A549 treated with ZK216348 at 1 μM for 4 hours (cell line): ENCODE data around the gene PLCB3. TPM values are rescaled to one million over a fixed set of nuclear protein-coding genes. Genes with fewer than 3 reads are reported as not detected.

Experiments used
- total RNA-seq: library from RNA; stranded (reverse); fragments of 200-300 nt; extraction: Qiagen RNA extraction; gene quantifications from 5 replicates; pipeline ENCODE4 v1.2.3, GENCODE V29; 2022; ENCODE audit warnings: low read depth

The PLCB3 gene
- total RNA-seq, result 13.3 to 27.3 TPM (median 21.8 TPM) in 5 replicates

DNA sequence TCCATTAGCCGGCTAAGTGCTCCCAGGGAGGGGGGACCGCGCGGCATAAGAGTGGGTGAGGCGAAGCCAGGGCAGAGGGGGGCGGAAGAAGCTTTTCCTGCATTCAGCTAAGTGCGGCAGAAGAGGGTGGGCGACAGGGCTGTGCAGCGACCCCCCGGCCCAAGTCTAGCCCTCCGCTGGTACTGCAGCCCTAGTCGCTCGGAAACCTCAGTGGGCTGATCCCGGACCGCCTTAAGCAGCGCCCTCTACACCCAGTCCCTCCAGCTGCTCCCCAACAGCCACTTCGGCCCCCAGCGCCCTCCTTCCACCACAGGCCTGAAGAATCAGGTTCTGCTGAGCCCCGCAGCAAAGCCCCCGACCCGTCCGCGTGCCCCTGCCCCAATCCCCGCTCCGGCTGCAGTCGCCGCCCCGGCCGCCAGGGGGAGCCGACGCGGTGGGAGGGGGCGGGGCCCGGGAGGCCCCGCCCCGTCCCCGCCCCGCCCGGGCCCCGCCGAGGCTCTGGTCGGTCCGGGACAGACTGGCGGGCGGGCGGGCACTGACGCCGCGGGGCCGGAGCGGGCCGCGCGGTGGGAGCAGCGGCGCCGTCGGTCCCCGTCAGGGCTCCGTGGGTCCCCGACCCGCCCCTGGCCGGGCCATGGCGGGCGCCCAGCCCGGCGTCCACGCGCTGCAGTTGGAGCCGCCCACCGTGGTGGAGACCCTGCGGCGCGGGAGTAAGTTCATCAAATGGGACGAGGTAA is at the start of gene PLCB3:
PLCB3 (plus strand) TSS at position 515 of the 737 bp plus-strand sequence; CDS start at position 635, 120 bp downstream.

DNA sequence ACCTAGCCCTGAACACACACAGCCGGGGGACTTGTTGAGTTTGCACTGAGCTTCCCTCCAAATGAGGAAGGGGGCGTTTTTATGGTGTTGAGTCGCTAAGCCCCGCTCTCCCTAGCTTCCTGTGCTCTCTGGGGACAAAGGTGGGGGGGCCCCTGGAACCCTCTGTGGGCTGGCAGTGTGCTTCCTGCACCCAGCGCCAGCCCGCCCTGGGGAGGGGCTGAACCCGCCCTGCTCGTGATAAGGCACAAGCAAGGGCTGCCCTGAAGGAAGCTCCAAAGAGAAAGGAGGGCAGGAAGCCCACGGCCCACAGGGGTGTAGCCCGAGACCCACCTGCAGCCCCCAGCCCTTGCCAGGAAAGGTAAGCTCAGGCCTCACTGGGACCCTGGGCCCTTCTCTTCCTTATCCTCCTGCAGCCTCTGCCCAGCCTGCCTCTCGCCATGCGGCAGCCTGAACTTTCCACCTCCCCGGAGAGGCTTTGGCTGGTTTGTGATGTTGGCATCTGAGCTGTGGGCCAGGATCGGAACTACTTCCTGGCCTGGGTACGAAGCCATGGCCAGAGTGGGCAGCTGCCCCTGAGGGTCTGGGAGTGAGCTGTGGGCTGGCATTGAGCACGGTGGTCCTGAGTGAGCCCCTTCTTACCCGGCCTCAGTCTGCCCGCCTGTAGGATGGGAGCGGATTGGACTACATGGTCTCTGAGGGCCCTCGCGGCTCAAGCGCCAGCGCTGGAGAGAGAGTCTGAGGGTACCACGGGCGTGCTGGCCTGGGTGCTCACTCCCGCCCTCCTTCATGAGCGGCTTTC is 44.7 kb upstream of the PLCB3 start, which contains the start of gene FERMT3:
FERMT3 (plus strand) TSS at position 265 of the 799 bp plus-strand sequence. CDS start 644 bp downstream, outside the sequence.

DNA sequence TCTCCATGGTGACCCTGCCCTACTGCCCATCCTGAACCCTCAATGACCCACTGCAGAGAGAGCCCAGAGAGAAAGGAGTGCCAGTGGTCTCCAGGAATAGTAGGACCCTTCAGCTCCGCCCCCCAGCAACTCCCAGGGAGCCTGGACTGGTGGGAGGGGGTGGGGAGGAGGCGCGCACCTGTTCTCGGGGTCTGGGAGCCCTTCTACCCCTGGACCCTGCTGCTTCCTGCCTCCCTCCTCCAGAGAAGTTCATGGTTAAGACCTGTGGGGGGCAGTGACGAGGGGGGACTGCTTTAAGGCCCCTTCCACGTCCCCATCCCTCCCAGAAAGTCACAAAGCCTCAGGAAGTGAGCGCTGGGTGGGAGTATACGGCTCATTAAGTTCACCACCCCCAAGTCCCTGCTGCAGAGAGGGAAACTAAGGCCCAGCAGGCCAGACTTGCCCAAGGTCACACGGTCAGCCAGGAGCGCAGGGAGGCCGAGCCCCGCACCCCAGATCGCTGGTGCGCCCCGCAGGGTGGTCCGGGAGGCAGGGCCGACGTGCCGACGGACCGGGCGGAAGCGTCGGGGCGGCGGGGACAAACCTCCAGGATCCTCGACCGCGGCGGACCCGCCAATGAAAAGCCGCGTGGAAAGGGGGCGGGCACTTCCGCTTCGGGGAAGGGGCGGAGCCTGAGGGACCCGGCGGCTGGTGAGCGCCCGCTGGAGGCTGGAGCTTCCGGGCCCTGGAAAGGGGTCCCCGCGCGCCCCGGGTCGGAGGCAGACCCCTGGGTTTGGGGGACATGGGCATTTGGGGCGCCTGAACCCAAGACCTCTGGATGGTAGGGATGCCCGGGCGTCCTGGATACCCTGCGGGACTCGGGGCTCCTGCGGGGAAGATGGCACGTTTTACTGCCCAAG is 25.5 kb upstream of the PLCB3 start, which contains the start of the genes NUDT22 and TRPT1:
NUDT22 (plus strand) TSS at position 667 of the 899 bp plus-strand sequence. CDS start 379 bp downstream, outside the sequence.
TRPT1 (minus strand) TSS at position 579 of the 899 bp plus-strand sequence; CDS start at position 253, 326 bp downstream.

DNA sequence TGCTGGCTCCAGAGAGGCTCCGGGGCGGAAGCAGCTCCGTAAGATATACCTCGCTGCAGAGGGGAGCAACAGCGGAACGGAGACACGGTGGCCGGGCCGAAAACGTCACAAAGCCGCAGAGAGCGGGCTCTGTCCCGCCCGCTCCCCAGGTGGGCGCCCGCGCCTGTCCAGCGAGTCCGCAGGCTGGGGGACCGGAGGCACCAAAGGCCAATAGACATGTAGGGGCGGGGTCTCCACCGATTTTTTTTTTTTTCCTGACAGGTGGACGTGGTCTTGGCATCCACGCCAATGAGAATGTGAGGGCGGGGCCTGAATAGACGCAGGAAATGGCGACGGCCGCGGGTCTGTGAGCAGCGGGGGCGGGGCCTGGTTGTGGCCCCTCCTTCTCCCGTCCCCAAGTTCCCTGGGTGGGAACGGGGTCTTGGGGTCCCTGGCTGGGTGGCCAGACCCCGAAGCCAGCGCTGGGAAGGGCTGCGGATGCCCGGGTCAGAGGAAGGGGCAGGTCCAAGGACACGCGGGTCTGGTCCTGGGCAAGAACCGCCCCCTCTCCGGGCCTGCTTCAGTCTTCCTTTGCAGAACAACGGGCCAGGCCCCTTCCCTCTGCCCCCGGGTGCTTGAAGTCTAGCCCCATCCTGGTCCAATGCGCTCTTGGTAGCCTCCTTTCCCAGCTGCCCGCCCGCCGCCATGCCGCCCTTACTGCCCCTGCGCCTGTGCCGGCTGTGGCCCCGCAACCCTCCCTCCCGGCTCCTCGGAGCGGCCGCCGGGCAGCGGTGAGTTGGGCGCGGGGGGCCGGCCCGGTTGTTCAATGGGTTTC is 21.0 kb upstream of the PLCB3 start, which contains the start of gene DNAJC4:
DNAJC4 (plus strand) TSS at position 378 of the 814 bp plus-strand sequence; CDS start at position 685, 307 bp downstream.

DNA sequence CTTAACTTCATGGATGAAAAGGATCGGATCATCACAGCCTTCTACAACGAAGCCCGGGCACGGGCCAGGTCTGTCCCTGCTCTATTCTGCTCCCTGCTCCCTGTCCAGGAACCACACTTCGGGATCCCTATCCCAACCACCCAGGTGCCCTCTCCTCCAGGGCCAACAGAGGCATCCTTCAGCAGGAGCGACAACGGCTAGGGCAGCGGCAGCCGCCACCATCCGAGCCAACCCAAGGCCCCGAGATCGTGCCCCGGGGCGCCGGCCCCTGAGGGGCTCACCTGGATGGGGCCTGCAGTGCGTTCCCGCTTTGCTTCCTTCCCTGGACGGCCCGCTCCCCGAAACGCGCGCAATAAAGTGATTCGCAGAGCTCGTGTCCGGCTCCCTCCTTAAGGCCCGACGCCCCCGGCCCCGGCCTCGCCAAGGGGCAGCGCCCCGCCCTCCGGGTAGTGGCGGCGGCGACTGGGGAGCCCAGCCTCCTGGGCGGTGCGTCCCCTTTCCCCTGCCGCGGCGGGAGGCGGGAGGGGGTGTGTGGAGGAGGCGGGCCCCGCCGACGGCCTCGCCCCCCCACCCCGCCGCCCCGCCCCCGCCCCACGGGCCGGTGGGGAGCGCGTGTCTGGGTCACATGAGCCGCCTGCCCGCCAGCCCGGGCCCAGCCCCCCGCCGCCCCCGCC is 17.3 kb upstream of the PLCB3 start, which contains the start of gene VEGFB:
VEGFB (plus strand) TSS at position 672 of the 674 bp plus-strand sequence. CDS start 250 bp downstream, outside the sequence.

DNA sequence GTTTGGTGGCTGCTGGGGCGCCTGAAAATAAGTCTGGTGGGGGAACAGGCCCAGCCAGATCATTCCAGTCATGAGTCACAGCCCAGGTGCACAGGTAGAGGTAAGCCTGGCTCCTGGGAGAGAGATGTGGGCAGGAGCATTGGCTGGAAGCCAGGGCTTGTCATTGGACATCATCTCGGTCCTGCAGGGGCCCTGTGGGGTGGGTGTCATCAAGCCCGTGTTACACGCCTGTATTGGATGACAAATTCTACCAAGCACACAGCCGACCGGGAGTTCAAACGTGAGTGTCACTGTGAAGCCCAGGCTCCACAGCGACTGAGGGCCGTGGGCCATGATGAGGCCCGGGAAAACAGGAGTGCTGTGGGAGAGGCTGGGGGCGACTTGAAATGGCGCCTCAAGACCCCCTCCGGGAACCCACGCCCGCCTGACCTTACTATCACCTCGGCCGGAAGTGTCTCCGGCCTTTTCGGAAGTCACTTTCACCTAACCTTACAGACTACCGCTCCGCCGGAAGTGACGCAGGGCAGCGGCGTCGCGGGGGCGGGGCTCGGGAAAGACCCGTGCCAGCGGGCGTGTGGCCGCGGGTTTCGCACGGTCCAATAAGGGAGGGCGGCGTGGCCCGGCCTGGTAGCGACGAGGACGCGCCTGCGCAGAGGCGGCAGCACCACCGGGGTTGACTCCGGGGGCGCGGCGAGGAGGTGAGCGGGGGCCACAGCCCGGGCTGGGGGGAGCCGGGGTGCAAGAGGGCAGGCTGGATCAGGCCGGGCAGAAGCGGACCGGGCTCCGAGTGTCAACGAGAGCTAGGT is 10.7 kb upstream of the PLCB3 start, which contains the start of gene FKBP2:
FKBP2 (plus strand) TSS at position 661 of the 806 bp plus-strand sequence. CDS start 1,293 bp downstream, outside the sequence.

DNA sequence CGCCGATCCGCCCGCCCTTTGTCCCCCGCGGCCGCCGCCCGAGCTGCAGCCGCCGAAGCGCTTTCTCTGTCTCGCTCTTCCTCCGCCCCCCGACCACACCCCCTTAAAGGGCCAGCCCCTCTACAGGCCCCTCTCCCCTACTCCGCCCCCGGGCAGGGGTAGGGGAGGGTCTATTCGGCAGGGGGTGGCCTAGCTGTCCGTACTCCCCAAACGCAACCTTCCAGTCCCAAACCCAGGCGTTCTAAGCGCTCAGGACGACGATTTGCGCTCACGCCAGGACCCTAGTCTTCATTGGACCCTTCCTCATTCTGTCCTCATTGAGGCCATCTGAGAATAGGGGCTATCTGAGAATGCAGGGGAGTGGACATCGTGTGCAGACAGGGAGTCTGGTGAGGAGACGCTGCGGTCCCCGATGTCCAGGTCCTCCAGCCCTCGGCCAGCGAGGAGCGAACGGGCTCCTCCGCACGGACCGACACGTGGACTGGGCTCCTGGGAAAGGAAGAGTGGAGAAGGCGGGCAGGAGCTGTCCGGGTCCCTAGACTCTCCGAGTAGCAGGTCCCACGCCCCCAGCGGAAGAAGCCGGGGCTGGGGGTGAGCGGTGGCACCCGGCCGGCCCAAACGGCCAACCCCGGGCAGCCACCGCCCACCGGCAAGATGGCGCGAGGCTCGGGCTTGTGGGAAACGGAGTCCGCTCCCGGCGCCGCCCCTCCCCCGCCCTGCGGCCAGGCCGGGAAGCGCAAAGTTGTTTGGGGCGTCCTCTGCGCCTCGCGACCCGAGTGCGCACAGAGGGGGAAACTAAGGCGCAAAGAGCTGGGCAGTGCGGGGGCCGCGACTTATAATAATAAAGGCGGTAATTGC is 4.2 kb upstream of the PLCB3 start, which contains the start of gene PPP1R14B:
PPP1R14B (minus strand) TSS at position 73 of the 858 bp plus-strand sequence. CDS start 270 bp downstream, outside the sequence.

DNA sequence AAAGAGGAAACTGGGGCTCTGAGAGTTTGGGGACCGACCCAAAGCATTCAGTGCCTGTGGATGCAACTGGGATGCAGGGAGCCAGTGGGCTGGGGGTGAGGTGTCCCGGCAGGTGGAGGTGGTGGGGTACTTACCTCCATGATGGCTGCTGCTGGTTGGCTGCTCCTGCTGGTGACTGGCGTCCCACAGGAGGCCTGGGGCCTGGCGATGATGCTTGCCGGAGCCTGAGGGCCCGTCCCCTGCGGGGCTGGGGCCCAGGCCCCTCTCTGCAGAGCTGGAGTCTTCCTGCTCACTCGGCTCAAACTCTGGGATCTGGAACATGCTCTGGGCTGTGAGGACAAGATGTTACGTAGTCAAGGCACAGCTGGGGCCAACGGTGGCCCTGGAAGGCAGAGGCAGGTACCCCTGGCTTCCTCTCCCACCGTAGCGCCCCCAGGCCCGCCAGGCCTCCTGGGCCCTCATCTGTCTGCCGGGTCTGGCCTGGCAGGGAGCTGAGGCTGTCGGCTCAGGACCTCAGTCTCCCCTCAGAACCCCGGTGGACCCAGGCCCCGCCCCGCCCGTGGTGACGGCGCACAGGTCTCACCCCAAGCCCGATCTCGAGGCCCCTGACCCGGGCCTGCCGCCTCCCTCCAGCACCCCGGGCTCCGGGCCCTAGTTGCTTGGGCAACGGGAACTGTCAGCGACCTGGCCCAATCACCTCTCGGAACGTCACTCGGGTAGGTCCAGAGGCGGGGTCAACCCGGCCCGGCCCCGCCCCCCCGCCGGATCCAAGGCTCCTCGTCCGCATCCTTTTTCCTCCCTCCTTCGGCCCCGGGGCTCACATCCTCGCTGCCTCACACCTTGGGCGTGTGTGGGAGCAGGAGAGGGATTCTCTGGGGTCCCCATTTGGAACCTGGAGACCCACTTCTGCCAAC is 33.0 kb downstream of the PLCB3 start, which contains the start of gene BAD:
BAD (minus strand) TSS at position 618 of the 914 bp plus-strand sequence; CDS start at position 321, 297 bp downstream.

DNA sequence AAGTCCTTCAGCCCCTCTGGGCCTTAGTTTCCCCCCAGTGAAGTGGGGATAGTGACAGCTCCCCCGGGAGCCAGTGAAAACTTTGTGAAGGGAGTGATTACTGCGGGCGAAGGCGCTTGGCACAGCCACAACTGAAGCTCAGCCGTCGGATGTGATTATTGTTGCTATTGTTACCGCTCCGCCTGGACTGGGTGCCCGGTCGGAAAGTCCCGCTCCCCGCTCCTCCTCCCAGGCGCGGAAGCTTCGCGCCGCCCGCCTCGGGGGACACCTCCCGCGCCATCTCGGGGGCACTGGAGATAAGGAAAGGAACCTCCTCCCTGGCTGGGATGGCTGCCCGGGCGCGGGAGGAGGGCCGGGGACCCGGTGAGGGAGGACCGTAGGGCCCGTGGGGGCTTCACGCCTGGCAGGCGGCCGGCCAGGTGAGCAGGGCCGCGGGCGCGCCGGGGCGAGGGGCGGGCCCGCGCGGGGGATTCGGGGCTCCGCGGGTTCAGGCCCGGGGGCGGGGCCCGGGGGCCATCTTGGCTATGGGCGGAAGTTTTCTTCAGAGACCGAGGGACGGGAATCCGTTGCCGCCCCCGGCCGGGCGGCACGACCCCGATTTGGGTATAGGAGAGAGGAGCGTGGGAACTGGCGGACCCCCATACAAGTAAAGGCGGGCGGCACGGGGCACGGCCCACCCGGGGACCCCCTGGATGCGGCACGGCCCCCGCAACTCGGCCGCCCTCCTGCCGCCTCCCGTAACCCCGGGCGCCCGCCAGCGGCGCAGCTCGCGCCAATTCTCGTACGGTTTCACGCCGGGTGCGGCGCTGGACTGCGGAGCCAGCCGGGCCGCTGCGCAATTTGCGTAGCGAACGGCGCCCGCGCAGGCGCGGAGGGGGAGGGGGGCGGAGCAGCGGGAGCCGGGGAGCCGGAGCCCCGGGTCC is 33.9 kb downstream of the PLCB3 start, which contains the start of gene GPR137:
GPR137 (plus strand) TSS at position 887 of the 923 bp plus-strand sequence. CDS start 677 bp downstream, outside the sequence.

DNA sequence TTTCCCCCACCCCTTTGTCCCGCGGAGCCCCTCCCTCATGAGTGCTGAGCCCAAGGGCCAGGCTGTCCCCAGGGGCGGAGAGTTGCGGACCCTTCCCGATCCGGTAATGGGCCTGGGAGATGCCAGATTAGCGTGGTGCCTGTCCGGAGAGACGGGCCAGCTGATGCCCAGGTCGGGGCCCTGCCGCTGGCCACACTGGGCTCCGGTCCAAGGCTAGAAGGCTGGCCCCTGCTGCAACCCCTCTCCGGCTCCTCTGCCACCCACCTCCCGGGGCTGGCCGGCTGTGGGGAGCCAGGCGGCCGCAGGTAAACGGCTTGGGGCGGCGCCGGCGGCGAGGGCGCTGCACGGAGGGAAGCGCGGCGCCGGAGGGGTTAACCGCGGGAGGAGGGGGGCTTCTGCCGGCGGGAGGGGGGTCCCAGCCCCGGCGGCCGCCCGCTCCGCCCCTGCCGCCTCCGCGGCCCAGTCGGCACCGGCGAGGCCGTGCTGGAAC is 40.0 kb downstream of the PLCB3 start, which contains the start of gene KCNK4:
KCNK4 (plus strand) TSS at position 41 of the 490 bp plus-strand sequence. CDS start 1,717 bp downstream, outside the sequence.

DNA sequence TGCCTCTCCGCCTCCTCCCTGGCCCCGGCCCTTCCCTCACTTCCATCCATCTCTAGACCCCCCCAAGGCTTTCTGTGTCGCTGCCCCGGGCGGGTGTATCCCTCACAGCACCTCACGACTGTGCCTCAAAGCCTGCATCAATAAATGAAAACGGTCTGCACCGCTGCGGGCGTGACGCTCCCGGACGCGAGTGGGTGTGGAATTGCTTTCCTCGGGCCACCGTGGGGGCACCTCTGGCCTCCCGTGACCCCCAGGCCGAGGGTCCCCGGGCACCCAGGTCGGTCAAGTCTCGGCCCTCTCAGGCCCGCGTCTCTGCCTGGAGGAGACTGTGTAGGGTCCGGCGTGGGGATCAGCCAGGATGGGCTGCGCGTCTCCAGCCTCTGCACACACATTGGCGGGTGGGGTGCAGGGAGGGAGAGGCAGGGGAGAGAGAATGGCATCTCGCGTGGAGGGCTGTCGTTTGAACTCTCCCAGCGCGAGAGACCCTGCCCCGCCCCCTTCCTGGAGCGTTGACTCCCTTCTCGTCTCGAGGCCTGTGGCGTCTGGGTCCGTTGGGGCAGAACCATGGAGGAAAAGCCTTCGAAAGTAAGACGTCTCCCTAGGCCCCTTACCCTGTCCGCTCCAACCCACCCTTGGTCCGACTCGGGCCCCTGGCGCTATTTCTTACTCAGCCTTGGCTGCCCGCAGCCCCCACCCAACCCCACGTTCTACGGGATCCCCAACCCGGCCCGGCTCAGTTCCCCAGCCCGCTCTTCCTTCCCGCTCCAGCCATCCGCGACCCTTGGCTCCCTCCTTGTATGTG is 48.7 kb downstream of the PLCB3 start, which contains the start of gene CATSPERZ:
CATSPERZ (plus strand) TSS at position 512 of the 802 bp plus-strand sequence; CDS start at position 565, 53 bp downstream.

DNA sequence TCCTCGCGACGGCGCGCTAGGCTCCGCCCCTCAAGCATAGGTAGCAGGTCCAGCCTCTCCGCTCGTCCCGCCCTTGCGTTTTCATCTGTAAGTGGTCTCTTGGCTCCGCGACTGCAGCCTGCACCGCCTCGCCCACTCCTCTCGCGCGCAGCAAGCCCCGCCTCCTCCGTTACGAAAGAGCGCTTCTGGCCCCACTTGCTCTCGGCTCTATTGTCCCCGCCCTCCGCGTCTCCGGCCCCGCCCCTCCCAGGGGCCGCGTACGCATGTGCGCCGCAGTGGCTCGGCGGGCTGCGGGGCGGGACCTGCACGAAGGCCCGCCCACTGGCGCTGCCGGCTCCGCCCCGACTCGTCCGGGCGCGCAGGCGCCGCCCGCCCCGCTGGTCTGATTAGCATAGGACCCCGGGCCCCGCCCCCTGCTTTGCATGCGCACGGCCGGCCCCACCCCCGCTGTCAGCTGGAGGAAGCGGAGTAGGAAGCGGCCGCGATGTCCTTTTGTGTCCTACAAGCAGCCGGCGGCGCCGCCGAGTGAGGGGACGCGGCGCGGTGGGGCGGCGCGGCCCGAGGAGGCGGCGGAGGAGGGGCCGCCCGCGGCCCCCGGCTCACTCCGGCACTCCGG is 53.9 kb downstream of the PLCB3 start, which contains the start of gene ESRRA:
ESRRA (plus strand) TSS at position 450 of the 616 bp plus-strand sequence. CDS start 1,656 bp downstream, outside the sequence.

DNA sequence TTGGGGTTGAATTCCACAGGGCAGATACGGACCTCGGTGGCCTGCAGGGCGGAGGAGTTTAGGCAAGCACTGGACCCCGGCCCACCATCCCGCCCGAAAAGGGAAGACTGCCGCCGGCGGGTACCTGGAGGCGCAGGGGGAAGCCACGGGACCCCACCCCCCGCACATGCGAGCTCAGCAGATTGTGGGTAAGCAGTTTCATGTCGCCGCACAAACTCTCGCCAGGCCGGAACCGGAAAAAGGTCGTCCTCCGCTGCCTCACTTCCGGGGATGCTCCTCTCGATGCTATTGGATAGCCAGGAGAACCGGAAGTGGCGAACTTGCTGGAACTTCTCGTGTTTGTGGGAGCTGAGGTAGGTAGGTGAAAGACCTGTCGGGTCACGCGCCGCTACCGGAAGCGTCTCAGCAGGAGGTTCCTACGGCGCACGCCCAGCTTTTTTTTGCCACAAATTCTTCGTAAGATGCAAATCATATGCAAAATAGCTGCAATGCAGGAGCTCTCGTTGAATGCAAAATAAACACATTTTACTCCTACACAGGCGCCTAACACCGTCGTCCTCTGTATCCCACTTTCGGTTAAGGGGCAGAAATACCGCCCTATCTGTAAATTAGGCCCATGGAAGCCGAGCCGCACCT is 66.1 kb downstream of the PLCB3 start, which contains the start of gene TRMT112:
TRMT112 (minus strand) TSS at position 235 of the 636 bp plus-strand sequence; CDS start at position 202, 33 bp downstream.

